Activated naive CD8-positive, alpha-beta T cell treated with anti-CD3 and anti-CD28 coated beads for 36 hours (primary cell): ENCODE results near the gene PIK3CD. TPM values are rescaled to one million over a fixed set of nuclear protein-coding genes. Genes with fewer than 3 reads are reported as not detected.
A peak's percentile ranks its signal among the peaks of the same experiment; 100 is the strongest.
"Not testable (repeated sequence)": the region's sequence is repeated elsewhere in the genome, so short reads cannot be mapped to it uniquely, and the experiment has no call there.

ENCODE experiments used
- DNase-seq: peaks from one replicate; pipeline ENCODE4 v3.0.0; 2021
- H3K27ac Mint-ChIP-seq: one replicate; pipeline ENCODE4 v1.8.0; 2022; ENCODE audit warnings: mild to moderate bottlenecking, moderate library complexity, mixed read lengths
- H3K27me3 Mint-ChIP-seq: one replicate; pipeline ENCODE4 v1.8.0; 2022; ENCODE audit warnings: mild to moderate bottlenecking, mixed read lengths
- H3K36me3 Mint-ChIP-seq: one replicate; pipeline ENCODE4 v1.8.0; 2021; ENCODE audit warnings: mild to moderate bottlenecking, mixed read lengths
- H3K4me1 Mint-ChIP-seq: one replicate; pipeline ENCODE4 v1.8.0; 2021; ENCODE audit warnings: mixed read lengths
- H3K4me3 Mint-ChIP-seq: one replicate; pipeline ENCODE4 v1.8.0; 2022; ENCODE audit warnings: mild to moderate bottlenecking, moderate library complexity, mixed read lengths
- H3K9me3 Mint-ChIP-seq: one replicate; pipeline ENCODE4 v1.8.0; 2022; ENCODE audit warnings: mixed read lengths
- total RNA-seq, 2 experiments: library from RNA; stranded (reverse); gene quantifications; one replicate each; pipeline ENCODE4 v1.2.3, GENCODE V29; 2021

PIK3CD gene
- total RNA-seq, 2 experiments from 2014 or later = 131 to 134 TPM

GRCh38 chr1:9710037-9710436 is 58.5 kb downstream of the PIK3CD start:
- Mint-ChIP-seq H3K27me3 (no peaks in the 10 kb centered on the region), H3K4me1 (peaks cover 50% of the 10 kb centered on the region), H3K27ac (peak overlapping the region; percentile 8), H3K36me3 (peaks cover 46% of the 10 kb centered on the region), H3K4me3 (no peak overlapping the region), H3K9me3 (no peaks in the 10 kb centered on the region)
- no peak for DNase-seq

GRCh38 chr1:9711466-9712020 is 60.0 kb downstream of the PIK3CD start:
- Mint-ChIP-seq H3K4me1 (peaks cover 47% of the 10 kb centered on the region), H3K9me3 (no peaks in the 10 kb centered on the region), H3K36me3 (peaks cover 49% of the 10 kb centered on the region), H3K27me3 (no peaks in the 10 kb centered on the region), H3K27ac (peak overlapping the region; percentile 66), H3K4me3 (no peak overlapping the region)
- DNase-seq = no peak

- H3K4me3 Mint-ChIP-seq, H3K9me3 Mint-ChIP-seq, H3K27me3 Mint-ChIP-seq, DNase-seq: not testable (repeated sequence)
- Mint-ChIP-seq H3K36me3 (peaks cover 57% of the 10 kb centered on the region), H3K27ac (peak overlapping the region; percentile 81), H3K4me1 (peaks cover 47% of the 10 kb centered on the region)
These were observed 61.2 kb downstream of the PIK3CD start for GRCh38 chr1:9712767-9713166.

DNA sequence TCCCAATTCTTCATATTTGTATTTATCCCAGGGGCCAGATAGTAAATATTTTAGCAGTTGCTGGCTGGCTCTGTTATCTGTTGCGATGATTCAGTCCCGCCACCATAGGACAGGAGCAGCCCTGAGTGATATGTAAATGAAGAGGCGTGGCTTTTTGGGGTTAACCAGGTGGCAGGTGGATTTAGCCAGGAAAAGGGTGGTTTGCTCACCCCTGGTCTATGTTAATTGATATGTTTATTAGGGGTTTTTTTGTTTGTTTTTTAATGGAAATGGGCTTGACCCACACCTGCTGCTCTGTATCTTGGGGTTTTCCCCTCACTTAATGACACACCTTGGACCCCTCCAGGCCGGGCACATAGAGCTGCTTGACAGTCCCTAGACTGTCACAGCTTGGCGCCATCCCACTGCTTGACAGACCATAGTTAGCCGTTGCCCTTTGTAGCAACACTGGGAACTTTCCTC is 62.8 kb downstream of the PIK3CD start:
- Mint-ChIP-seq H3K27ac (peak overlapping the region; percentile 84), H3K9me3 (no peaks in the 10 kb centered on the region), H3K36me3 (peaks cover 65% of the 10 kb centered on the region), H3K4me1 (peaks cover 58% of the 10 kb centered on the region), H3K27me3 (peaks cover 6% of the 10 kb centered on the region), H3K4me3 (peak overlapping the region; percentile 23)
- DNase-seq = peak; percentile 42

DNA sequence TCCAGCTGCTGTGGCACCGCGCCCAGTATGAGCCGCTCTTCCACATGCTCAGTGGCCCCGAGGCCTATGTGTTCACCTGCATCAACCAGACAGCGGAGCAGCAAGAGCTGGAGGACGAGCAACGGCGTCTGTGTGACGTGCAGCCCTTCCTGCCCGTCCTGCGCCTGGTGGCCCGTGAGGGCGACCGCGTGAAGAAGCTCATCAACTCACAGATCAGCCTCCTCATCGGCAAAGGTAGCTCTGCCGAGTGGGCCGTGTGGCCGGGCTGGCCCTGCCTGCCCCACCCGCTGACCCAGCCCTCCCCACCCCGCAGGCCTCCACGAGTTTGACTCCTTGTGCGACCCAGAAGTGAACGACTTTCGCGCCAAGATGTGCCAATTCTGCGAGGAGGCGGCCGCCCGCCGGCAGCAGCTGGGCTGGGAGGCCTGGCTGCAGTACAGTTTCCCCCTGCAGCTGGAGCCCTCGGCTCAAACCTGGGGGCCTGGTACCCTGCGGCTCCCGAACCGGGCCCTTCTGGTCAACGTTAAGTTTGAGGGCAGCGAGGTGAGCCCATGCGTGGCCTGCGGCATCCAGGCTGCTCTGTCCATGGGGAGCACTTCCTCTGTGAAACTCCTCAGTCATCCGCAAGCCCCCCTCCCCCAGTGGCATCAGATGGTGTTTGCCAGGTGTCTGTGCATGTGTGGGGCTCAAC is 64.2 kb downstream of the PIK3CD start:
- H3K36me3 Mint-ChIP-seq = peaks cover 61% of the 10 kb centered on the region
- H3K4me3 Mint-ChIP-seq = peak overlapping the region; percentile 90
- H3K9me3 Mint-ChIP-seq = no peaks in the 10 kb centered on the region
- peaks cover 64% of the 10 kb centered on the region for H3K4me1 Mint-ChIP-seq
- H3K27me3 Mint-ChIP-seq = peaks cover 6% of the 10 kb centered on the region
- peak; percentile 73 for DNase-seq
- peak overlapping the region; percentile 98 for H3K27ac Mint-ChIP-seq

DNA sequence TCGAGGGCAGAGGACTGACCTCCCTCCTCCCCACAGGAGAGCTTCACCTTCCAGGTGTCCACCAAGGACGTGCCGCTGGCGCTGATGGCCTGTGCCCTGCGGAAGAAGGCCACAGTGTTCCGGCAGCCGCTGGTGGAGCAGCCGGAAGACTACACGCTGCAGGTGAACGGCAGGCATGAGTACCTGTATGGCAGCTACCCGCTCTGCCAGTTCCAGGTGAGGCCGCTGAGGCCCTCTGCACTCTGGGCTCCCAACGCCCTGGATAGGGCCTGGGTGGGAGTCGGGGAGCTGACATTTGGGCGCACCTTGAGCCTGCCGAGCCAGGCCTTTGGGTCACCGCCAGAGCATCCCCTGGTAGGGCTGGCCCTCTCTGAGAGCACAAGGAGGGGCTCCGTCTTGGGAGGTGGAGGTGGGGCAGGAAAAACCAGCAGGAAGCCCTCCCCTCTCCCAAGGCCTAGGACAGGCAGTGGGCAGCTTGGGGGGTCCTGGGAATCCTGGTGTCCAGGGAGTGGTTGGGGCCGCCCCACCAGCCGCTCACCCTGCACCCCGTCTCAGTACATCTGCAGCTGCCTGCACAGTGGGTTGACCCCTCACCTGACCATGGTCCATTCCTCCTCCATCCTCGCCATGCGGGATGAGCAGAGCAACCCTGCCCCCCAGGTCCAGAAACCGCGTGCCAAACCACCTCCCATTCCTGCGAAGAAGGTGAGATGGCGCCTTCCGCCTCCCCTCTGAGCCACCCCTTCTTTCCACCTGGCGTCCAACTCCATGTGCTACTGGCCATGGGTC is 65.1 kb downstream of the PIK3CD start:
- no peaks in the 10 kb centered on the region for H3K9me3 Mint-ChIP-seq
- peak overlapping the region; percentile 98 for H3K27ac Mint-ChIP-seq
- H3K36me3 Mint-ChIP-seq = peaks cover 60% of the 10 kb centered on the region
- H3K4me1 Mint-ChIP-seq = peaks cover 64% of the 10 kb centered on the region
- H3K27me3 Mint-ChIP-seq = peaks cover 6% of the 10 kb centered on the region
- DNase-seq = peak; percentile 39
- peak overlapping the region; percentile 90 for H3K4me3 Mint-ChIP-seq

DNA sequence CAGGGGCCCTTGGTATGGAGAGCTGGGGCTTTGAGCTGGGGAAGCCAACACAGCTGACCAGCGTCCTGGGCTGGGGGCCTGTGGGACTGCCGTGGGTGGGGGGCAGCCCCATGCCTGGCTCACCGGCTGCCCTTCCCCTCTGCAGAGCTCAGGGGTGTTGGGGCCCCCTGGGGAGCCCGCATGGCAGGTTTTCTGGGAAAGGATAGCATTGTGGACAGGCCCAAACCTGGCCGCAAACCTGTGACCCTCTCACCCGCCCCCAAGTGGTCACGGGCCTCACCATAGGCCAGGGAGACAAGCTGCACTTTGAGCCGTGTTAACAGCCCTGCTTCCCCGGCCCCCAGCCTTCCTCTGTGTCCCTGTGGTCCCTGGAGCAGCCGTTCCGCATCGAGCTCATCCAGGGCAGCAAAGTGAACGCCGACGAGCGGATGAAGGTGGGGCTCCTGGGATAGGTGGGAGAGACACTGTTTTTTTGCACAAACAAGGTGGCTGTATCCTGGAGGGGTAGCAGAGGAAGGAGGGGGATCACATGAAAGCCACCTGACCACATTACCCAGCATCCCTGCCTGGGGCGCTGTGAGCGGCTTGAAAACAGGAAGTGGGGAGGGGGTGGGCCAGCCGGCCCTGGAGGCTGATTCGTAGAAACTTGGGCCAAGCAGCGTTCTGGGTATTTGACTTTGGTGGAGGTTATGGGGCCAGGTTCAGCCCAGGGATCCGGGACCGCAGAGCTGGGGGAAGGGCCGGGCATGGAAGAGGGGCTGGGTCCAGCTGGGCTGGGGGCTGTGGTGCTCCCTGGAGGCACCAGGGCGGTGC is 65.9 kb downstream of the PIK3CD start:
- Mint-ChIP-seq H3K4me1 (peaks cover 62% of the 10 kb centered on the region), H3K27ac (peak overlapping the region; percentile 98), H3K9me3 (no peaks in the 10 kb centered on the region), H3K27me3 (peaks cover 6% of the 10 kb centered on the region), H3K4me3 (peak overlapping the region; percentile 90), H3K36me3 (peaks cover 62% of the 10 kb centered on the region)
- peak; percentile 88 for DNase-seq

DNA sequence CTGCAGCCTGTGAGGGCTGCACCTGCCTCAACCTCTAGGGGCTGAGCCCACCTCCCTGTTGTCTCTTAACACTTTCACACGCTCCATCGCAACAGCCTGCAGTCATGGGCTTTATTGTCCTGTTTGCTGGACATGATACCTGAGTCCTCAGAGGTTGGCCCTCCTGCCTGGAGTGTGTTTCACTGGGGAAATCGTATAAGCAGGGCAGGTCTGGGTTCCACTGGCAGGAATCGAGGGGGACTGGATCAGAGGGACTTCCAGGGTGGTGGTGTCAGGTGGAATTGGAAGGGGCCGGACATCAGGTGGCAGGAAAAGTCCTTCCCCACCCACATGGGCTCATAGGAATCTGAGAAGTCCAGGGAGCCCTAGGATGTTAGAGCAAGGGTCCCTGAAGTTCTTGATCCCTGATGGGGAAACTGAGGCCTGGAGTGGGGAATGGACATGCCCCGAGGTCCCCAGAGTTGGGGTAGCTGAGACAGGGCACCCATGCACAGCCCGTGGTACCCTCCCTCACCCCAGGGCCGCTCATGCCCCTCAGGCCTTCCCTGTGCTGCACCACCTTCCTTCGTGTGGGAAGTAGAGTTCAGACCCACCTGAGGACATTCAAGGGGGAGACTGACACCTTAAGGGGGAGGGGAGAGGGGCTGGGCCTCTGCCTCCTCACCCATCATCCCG is 66.6 kb downstream of the PIK3CD start:
- Mint-ChIP-seq H3K9me3 (peaks cover 1% of the 10 kb centered on the region), H3K4me3 (peak overlapping the region; percentile 90), H3K36me3 (peaks cover 66% of the 10 kb centered on the region), H3K27me3 (peaks cover 6% of the 10 kb centered on the region), H3K27ac (peak overlapping the region; percentile 98), H3K4me1 (peaks cover 54% of the 10 kb centered on the region)
- DNase-seq = no peak

DNA sequence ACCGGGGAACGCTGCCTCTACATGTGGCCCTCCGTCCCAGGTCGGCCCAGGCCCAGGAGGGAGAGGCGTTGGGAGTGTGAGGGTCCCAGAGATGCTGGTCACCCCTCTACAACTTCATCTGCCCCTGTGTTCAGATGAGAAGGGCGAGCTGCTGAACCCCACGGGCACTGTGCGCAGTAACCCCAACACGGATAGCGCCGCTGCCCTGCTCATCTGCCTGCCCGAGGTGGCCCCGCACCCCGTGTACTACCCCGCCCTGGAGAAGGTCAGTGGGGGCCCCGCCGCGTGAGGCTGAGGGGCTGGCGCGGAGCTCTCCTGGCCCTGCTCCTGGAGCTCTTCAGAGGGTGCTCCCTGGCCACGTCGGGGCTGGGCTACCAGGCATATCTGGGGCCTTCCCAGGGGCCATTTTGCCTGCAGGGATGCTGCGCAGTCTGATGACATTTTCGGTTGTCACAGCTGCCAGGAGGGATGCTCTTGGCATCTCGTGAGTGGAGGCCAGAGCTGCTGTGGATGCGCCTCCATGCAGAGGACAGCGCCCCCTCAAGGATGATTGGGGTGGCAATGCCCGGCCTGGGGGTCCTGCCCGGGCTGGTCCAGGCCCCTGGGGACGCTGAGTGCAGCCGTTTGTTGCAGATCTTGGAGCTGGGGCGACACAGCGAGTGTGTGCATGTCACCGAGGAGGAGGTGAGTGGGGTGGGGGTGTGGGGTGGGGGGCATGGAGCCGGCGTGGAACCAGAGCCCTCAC is 68.6 kb downstream of the PIK3CD start:
- peaks cover 77% of the 10 kb centered on the region for H3K36me3 Mint-ChIP-seq
- H3K27me3 Mint-ChIP-seq = peaks cover 6% of the 10 kb centered on the region
- peak overlapping the region; percentile 79 for H3K27ac Mint-ChIP-seq
- no peak for DNase-seq
- peak overlapping the region; percentile 66 for H3K4me3 Mint-ChIP-seq
- H3K4me1 Mint-ChIP-seq = peaks cover 50% of the 10 kb centered on the region
- peaks cover 4% of the 10 kb centered on the region for H3K9me3 Mint-ChIP-seq

DNA sequence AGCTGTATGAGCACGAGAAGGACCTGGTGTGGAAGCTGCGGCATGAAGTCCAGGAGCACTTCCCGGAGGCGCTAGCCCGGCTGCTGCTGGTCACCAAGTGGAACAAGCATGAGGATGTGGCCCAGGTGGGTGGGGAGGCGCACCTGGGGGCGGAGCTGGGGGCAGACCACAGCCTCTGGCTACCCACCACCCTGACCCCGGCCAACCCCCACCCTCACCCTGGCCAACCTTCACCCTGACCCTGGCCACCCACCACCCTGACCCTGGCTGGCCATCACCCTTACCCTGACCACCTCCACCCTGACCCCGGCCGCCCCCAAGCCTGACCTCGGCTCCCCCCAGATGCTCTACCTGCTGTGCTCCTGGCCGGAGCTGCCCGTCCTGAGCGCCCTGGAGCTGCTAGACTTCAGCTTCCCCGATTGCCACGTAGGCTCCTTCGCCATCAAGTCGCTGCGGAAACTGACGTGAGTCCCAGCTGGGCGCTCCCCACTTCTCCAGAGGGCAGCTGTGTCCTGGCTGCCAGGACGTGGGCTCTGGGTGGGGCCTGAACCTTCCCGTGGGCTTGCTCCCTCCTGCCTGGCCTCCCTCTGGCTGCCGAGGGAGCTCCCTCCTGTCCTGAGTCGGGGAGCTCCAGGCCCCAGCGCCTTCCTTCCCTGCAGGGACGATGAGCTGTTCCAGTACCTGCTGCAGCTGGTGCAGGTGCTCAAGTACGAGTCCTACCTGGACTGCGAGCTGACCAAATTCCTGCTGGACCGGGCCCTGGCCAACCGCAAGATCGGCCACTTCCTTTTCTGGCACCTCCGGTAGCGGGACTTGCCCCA is 69.5 kb downstream of the PIK3CD start:
- peaks cover 4% of the 10 kb centered on the region for H3K9me3 Mint-ChIP-seq
- H3K27me3 Mint-ChIP-seq = peaks cover 6% of the 10 kb centered on the region
- peak overlapping the region; percentile 72 for H3K27ac Mint-ChIP-seq
- H3K36me3 Mint-ChIP-seq = peaks cover 74% of the 10 kb centered on the region
- peaks cover 47% of the 10 kb centered on the region for H3K4me1 Mint-ChIP-seq
- no peak for DNase-seq
- peak overlapping the region; percentile 65 for H3K4me3 Mint-ChIP-seq

GRCh38 chr1:9721606-9722377 is 70.3 kb downstream of the PIK3CD start:
- Mint-ChIP-seq H3K9me3 (peaks cover 4% of the 10 kb centered on the region), H3K4me1 (peaks cover 45% of the 10 kb centered on the region), H3K4me3 (peak overlapping the region; percentile 65), H3K36me3 (peaks cover 73% of the 10 kb centered on the region), H3K27me3 (peaks cover 6% of the 10 kb centered on the region), H3K27ac (peak overlapping the region; percentile 72)
- peak; percentile 87 for DNase-seq

GRCh38 chr1:9722378-9722749 is 70.8 kb downstream of the PIK3CD start:
- Mint-ChIP-seq H3K36me3 (peaks cover 71% of the 10 kb centered on the region), H3K27me3 (peaks cover 5% of the 10 kb centered on the region), H3K9me3 (peaks cover 4% of the 10 kb centered on the region), H3K4me1 (peaks cover 49% of the 10 kb centered on the region), H3K27ac (peak overlapping the region; percentile 25), H3K4me3 (no peak overlapping the region)
- DNase-seq = no peak
